Measurements from ENCODE around the gene ASIC3. TPM values are rescaled to one million over a fixed set of nuclear protein-coding genes. Genes with fewer than 3 reads are reported as not detected.

The ASIC3 gene
- total and polyA plus RNA-seq, 2 experiments from 2014 or later = 0.26 to 1.1 TPM

GRCh38 chr7:151085691-151086620, 37.6 kb downstream of the ASIC3 start, which contains the start of gene AGAP3:
AGAP3 (plus strand) TSS chr7:151086475; CDS start chr7:151086742, 267 bp downstream.
- Histone ChIP-seq H3K27ac (peak within 1 kb of the TSS; percentile 95), H3K79me2 (ENCODE audit: insufficient read depth) (peaks cover 56% of the 10 kb centered on the region), H3K9ac (peak within 1 kb of the TSS; percentile 92), H3K4me2 (ENCODE audit: unreplicated experiment) (peak within 1 kb of the TSS; percentile 94), H2AFZ (peak within 1 kb of the TSS; percentile 78), H3K27me3 (replicated peaks; ENCODE audit: insufficient read depth) (no peaks in the 10 kb centered on the region), H3F3A (ENCODE audit: insufficient read depth) (peaks cover 37% of the 10 kb centered on the region), H3K9me3 (ENCODE audit: low read depth) (no peaks in the 10 kb centered on the region), H4K20me1 (ENCODE audit: insufficient read depth) (no peaks in the 10 kb centered on the region), H3K36me3 (ENCODE audit: low read depth) (no peaks in the 10 kb centered on the region), H3K4me1 (ENCODE audit: insufficient read depth) (peaks cover 33% of the 10 kb centered on the region), H3K4me3 (peak within 1 kb of the TSS; percentile 87), H3K9me2 (ENCODE audit: insufficient read depth) (no peaks in the 10 kb centered on the region)
- WGBS, 2 experiments (ENCODE audit: low coverage in 1 of 2, low lambda C conversion rate in 2 of 2, missing lambda C conversion rate in 2 of 2) = 2 to 3% methylated on average over 30 to 80 of the region's 84 CpGs
- TF ChIP-seq EZH2phosphoT487 (IDR thresholded peaks at IDR 0.05; ENCODE audit: insufficient read depth, low read depth) = no peak
- TF ChIP-seq EZH2 (IDR thresholded peaks at IDR 0.05; ENCODE audit: insufficient read depth, poor library complexity, severe bottlenecking) = no peak
- in situ Hi-C loops (cut with MboI) = no loop called here
- DNase-seq = peak; percentile 84

- Histone ChIP-seq H3K9ac (peak overlapping the region; percentile 92), H3K9me2 (ENCODE audit: insufficient read depth) (no peaks in the 10 kb centered on the region), H3F3A (ENCODE audit: insufficient read depth) (peaks cover 37% of the 10 kb centered on the region), H3K79me2 (ENCODE audit: insufficient read depth) (peaks cover 61% of the 10 kb centered on the region), H3K27me3 (replicated peaks; ENCODE audit: insufficient read depth) (no peaks in the 10 kb centered on the region), H3K4me2 (ENCODE audit: unreplicated experiment) (peak overlapping the region; percentile 94), H3K36me3 (ENCODE audit: low read depth) (no peaks in the 10 kb centered on the region), H2AFZ (peak overlapping the region; percentile 49), H3K4me3 (peak overlapping the region; percentile 87), H3K27ac (peak overlapping the region; percentile 95), H3K9me3 (ENCODE audit: low read depth) (no peaks in the 10 kb centered on the region), H3K4me1 (ENCODE audit: insufficient read depth) (peaks cover 29% of the 10 kb centered on the region), H4K20me1 (ENCODE audit: insufficient read depth) (no peaks in the 10 kb centered on the region)
- in situ Hi-C loops (cut with MboI) = no loop called here
- 0 to 1% methylated on average over 32 to 35 of the region's 56 CpGs for WGBS, 2 experiments (ENCODE audit: low coverage in 1 of 2, low lambda C conversion rate in 2 of 2, missing lambda C conversion rate in 2 of 2)
- DNase-seq = peak; percentile 76
- TF ChIP-seq EZH2 (IDR thresholded peaks at IDR 0.05; ENCODE audit: insufficient read depth, poor library complexity, severe bottlenecking) = no peak
- TF ChIP-seq EZH2phosphoT487 (IDR thresholded peaks at IDR 0.05; ENCODE audit: insufficient read depth, low read depth) = no peak
Measured at GRCh38 chr7:151086802-151087244, 38.5 kb downstream of the ASIC3 start.

GRCh38 chr7:151087245-151088018, 39.1 kb downstream of the ASIC3 start:
- Histone ChIP-seq H3K79me2 (ENCODE audit: insufficient read depth) (peaks cover 61% of the 10 kb centered on the region), H3K27me3 (replicated peaks; ENCODE audit: insufficient read depth) (no peaks in the 10 kb centered on the region), H3K36me3 (ENCODE audit: low read depth) (no peaks in the 10 kb centered on the region), H3K9ac (peak overlapping the region; percentile 92), H3K27ac (peak overlapping the region; percentile 95), H3K4me3 (peak overlapping the region; percentile 87), H3K9me3 (ENCODE audit: low read depth) (no peaks in the 10 kb centered on the region), H3K4me2 (ENCODE audit: unreplicated experiment) (peak overlapping the region; percentile 94), H3K4me1 (ENCODE audit: insufficient read depth) (peaks cover 23% of the 10 kb centered on the region), H2AFZ (peak overlapping the region; percentile 49), H4K20me1 (ENCODE audit: insufficient read depth) (no peaks in the 10 kb centered on the region; the same call in 1 of the 2 replicates), H3K9me2 (ENCODE audit: insufficient read depth) (no peaks in the 10 kb centered on the region), H3F3A (ENCODE audit: insufficient read depth) (peaks cover 37% of the 10 kb centered on the region)
- in situ Hi-C loops (cut with MboI) = no loop called here
- peak; percentile 84 for DNase-seq
- no peak for TF ChIP-seq EZH2 (IDR thresholded peaks at IDR 0.05; ENCODE audit: insufficient read depth, poor library complexity, severe bottlenecking)
- no peak for TF ChIP-seq EZH2phosphoT487 (IDR thresholded peaks at IDR 0.05; ENCODE audit: insufficient read depth, low read depth)
- 0 to 1% methylated on average over 51 to 53 of the region's 70 CpGs for WGBS, 2 experiments (ENCODE audit: low coverage in 1 of 2, low lambda C conversion rate in 2 of 2, missing lambda C conversion rate in 2 of 2)

All from GM23248 (cell line).